PFSK-1 (cell line): Measurements from ENCODE around the gene OR6C6.

Source experiments
- POLR2AphosphoS5 ChIP-seq: IDR thresholded peaks from 2 replicates; pipeline ENCODE4 v1.6.1; 2012; ENCODE audit warnings: low read depth, mild to moderate bottlenecking, control low read depth, low read length, moderate library complexity
- TAF1 ChIP-seq: IDR thresholded peaks from 2 replicates; pipeline ENCODE4 v1.6.1; 2012; ENCODE audit warnings: low read length, control low read depth, borderline replicate concordance; ENCODE audit not compliant: insufficient read depth
- TF ChIP-seq, protein P1 (sequence below), 2 experiments: IDR thresholded peaks; 2 replicates each; pipeline versions ENCODE4 v1.6.1 to v1.8.0; 2011 to 2012; ENCODE audit warnings: low read depth in 2 of 2, low read length in 2 of 2, control low read depth in 1 of 2, inconsistent platforms in 1 of 2, mild to moderate bottlenecking in 1 of 2, moderate library complexity in 1 of 2; ENCODE audit not compliant: insufficient read depth in 1 of 2

DNA sequence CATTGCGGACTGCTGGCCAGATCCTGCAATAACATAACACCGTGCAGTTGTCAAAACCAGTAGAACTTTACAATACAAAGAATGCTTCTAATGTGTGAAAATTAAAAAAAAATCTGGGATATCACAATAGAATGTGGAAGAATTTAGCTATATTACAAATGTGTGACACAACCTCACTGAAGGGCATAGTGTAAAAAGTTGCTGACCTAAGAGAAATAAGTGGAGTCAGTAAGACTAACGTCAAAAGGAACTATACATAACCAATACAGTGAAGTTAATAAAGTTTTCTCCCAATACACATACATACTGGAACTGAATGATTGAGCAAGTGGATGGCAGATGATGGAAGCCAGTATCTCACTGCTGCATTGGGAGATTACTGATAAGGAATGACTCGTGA, 39.5 kb downstream of the OR6C6 start:
- no peak for TF ChIP-seq POLR2AphosphoS5
- TF ChIP-seq TAF1, result no peak
- TF ChIP-seq, protein P1, sequence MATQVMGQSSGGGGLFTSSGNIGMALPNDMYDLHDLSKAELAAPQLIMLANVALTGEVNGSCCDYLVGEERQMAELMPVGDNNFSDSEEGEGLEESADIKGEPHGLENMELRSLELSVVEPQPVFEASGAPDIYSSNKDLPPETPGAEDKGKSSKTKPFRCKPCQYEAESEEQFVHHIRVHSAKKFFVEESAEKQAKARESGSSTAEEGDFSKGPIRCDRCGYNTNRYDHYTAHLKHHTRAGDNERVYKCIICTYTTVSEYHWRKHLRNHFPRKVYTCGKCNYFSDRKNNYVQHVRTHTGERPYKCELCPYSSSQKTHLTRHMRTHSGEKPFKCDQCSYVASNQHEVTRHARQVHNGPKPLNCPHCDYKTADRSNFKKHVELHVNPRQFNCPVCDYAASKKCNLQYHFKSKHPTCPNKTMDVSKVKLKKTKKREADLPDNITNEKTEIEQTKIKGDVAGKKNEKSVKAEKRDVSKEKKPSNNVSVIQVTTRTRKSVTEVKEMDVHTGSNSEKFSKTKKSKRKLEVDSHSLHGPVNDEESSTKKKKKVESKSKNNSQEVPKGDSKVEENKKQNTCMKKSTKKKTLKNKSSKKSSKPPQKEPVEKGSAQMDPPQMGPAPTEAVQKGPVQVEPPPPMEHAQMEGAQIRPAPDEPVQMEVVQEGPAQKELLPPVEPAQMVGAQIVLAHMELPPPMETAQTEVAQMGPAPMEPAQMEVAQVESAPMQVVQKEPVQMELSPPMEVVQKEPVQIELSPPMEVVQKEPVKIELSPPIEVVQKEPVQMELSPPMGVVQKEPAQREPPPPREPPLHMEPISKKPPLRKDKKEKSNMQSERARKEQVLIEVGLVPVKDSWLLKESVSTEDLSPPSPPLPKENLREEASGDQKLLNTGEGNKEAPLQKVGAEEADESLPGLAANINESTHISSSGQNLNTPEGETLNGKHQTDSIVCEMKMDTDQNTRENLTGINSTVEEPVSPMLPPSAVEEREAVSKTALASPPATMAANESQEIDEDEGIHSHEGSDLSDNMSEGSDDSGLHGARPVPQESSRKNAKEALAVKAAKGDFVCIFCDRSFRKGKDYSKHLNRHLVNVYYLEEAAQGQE (IDR thresholded peaks at IDR 0.05; ENCODE audit: insufficient read depth in 1 of 2, low read depth in 2 of 2, low read length in 2 of 2), result no peak
